Measurements from ENCODE around the gene PHLDB3.
"Not testable (repeated sequence)": the region's sequence is repeated elsewhere in the genome, so short reads cannot be mapped to it uniquely, and the experiment has no call there.

PHLDB3 gene

GRCh38 chr19:43504426-43505185 lies at the start of gene PHLDB3:
TSS of gene PHLDB3 (minus strand) at chr19:43504746. CDS start at chr19:43504118, 628 bp downstream.
- DNase-seq: no peak

GRCh38 chr19:43553656-43554055 lies 49.1 kb upstream of the PHLDB3 start:
- no peak for DNase-seq

GRCh38 chr19:43552616-43553015 lies 48.1 kb upstream of the PHLDB3 start:
- no peak for DNase-seq

- DNase-seq: no peak
Measured at GRCh38 chr19:43552198-43552450, 47.6 kb upstream of the PHLDB3 start.

- no peak for DNase-seq
Measured at GRCh38 chr19:43551399-43552197, 47.1 kb upstream of the PHLDB3 start.

GRCh38 chr19:43548706-43549105 lies 44.2 kb upstream of the PHLDB3 start:
- DNase-seq: no peak

- not testable (repeated sequence) for DNase-seq
Measured at GRCh38 chr19:43547926-43548325, 43.4 kb upstream of the PHLDB3 start.

GRCh38 chr19:43546581-43546980 lies 42.0 kb upstream of the PHLDB3 start:
- no peak for DNase-seq

- no peak for DNase-seq
Measured at GRCh38 chr19:43545981-43546380, 41.4 kb upstream of the PHLDB3 start.

- DNase-seq: no peak
Measured at GRCh38 chr19:43545276-43545675, 40.7 kb upstream of the PHLDB3 start.

- DNase-seq: no peak
Measured at GRCh38 chr19:43544077-43544476, 39.5 kb upstream of the PHLDB3 start.

- no peak for DNase-seq
Measured at GRCh38 chr19:43541920-43542650, 37.5 kb upstream of the PHLDB3 start.

GRCh38 chr19:43540381-43540780 lies 35.8 kb upstream of the PHLDB3 start:
- no peak for DNase-seq

- DNase-seq: no peak
Measured at GRCh38 chr19:43538922-43539321, 34.4 kb upstream of the PHLDB3 start.

GRCh38 chr19:43534816-43535761 lies 30.5 kb upstream of the PHLDB3 start:
- no peak for DNase-seq

- DNase-seq: no peak
Measured at GRCh38 chr19:43534305-43534815, 29.8 kb upstream of the PHLDB3 start.

- DNase-seq: peak; percentile 100
Measured at GRCh38 chr19:43533546-43534304, 29.2 kb upstream of the PHLDB3 start.

GRCh38 chr19:43532962-43533545 lies 28.5 kb upstream of the PHLDB3 start, which contains the start of gene ZNF575:
TSS of gene ZNF575 (plus strand) at chr19:43533188. CDS start at chr19:43534423, 1,235 bp downstream.
- DNase-seq: peak; percentile 95

- peak; percentile 38 for DNase-seq
Measured at GRCh38 chr19:43532571-43532961, 28.0 kb upstream of the PHLDB3 start.

GRCh38 chr19:43527860-43528622 lies 23.5 kb upstream of the PHLDB3 start:
- DNase-seq: peak; percentile 13
